GM23338 (cell line): ENCODE measurements around the gene KCNA2.

ENCODE experiments used
- CREB1 ChIP-seq: fragments of 250-450 bp; sonication (Bioruptor Pico); IDR thresholded peaks from 2 replicates; pipeline ENCODE4 v1.5.0; 2020; ENCODE audit warnings: low read depth, mild to moderate bottlenecking, moderate library complexity
- ETS1 ChIP-seq: IDR thresholded peaks from 2 replicates; pipeline ENCODE4 v1.6.1; 2016; ENCODE audit warnings: antibody characterized with exemption
- EZH2 ChIP-seq: fragments of 200-600 bp; sonication (generic); IDR thresholded peaks from one replicate; pipeline ENCODE4 v1.8.0; 2017; ENCODE audit warnings: antibody characterized with exemption, mild to moderate bottlenecking, low read depth; ENCODE audit not compliant: unreplicated experiment
- EZH2phosphoT487 ChIP-seq: fragments of 200-600 bp; sonication (generic); IDR thresholded peaks from one replicate; pipeline ENCODE4 v1.8.1; 2018; ENCODE audit warnings: antibody characterized with exemption; ENCODE audit not compliant: unreplicated experiment
- JUNB ChIP-seq: IDR thresholded peaks from one replicate; pipeline ENCODE4 v1.6.1; 2016; ENCODE audit warnings: antibody characterized with exemption; ENCODE audit not compliant: unreplicated experiment
- NANOG ChIP-seq: IDR thresholded peaks from 2 replicates; pipeline ENCODE4 v1.6.1; 2016; ENCODE audit warnings: antibody characterized with exemption, borderline replicate concordance
- POLR2AphosphoS5 ChIP-seq: IDR thresholded peaks from 2 replicates; pipeline ENCODE4 v1.6.1; 2016; ENCODE audit warnings: antibody characterized with exemption, low read depth
- STAT1 ChIP-seq: IDR thresholded peaks from one replicate; pipeline ENCODE4 v1.6.1; 2016; ENCODE audit warnings: antibody characterized with exemption; ENCODE audit not compliant: unreplicated experiment
- ZNF114 ChIP-seq: fragments of 250-450 bp; sonication (Bioruptor Pico); IDR thresholded peaks from 2 replicates; pipeline ENCODE4 v1.5.0; 2020; ENCODE audit warnings: mild to moderate bottlenecking, moderate library complexity
- ZNF331 ChIP-seq: fragments of 250-450 bp; sonication (Bioruptor Pico); IDR thresholded peaks from 2 replicates; pipeline ENCODE4 v1.5.0; 2020; ENCODE audit warnings: low read depth, mild to moderate bottlenecking, moderate library complexity
- ZNF462 ChIP-seq: fragments of 250-450 bp; sonication (Bioruptor Pico); IDR thresholded peaks from 2 replicates; pipeline ENCODE4 v1.5.0; 2020; ENCODE audit warnings: mild to moderate bottlenecking, moderate library complexity
- TF ChIP-seq, protein P1 (sequence below): IDR thresholded peaks from one replicate; pipeline ENCODE4 v1.6.1; 2018; ENCODE audit warnings: antibody characterized with exemption; ENCODE audit not compliant: unreplicated experiment
- TF ChIP-seq, protein P2 (sequence below), 2 experiments: fragments of 200-600 bp in 1 of 2; sonication (generic) in 1 of 2; conservative IDR thresholded peaks; 2 replicates each; pipeline versions ENCODE4 v1.5.1 to v1.6.1; 2016 to 2017; ENCODE audit warnings: antibody characterized with exemption in 2 of 2, low read depth in 2 of 2, mild to moderate bottlenecking in 2 of 2, moderate library complexity in 1 of 2

DNA sequence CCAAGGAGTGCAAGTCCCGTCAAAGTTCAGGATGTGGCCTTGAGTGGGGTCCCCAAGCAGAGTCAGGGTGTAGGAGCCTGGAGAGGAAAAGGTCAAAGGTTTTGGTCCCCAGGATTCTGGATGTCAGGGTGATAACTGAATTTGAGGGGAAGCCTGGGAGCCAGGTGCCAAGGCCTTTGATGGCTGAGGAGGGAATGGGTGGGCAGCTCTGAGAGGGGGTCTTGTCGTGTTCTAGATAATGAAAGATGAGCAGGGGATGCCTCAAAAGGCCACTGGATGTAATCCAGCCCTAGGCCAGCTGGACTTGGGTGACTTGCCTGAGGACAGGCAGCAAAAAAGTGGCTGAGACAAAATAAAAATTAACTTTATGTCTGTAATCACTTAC lies 27.5 kb upstream of the KCNA2 start:
- TF ChIP-seq, protein P1, sequence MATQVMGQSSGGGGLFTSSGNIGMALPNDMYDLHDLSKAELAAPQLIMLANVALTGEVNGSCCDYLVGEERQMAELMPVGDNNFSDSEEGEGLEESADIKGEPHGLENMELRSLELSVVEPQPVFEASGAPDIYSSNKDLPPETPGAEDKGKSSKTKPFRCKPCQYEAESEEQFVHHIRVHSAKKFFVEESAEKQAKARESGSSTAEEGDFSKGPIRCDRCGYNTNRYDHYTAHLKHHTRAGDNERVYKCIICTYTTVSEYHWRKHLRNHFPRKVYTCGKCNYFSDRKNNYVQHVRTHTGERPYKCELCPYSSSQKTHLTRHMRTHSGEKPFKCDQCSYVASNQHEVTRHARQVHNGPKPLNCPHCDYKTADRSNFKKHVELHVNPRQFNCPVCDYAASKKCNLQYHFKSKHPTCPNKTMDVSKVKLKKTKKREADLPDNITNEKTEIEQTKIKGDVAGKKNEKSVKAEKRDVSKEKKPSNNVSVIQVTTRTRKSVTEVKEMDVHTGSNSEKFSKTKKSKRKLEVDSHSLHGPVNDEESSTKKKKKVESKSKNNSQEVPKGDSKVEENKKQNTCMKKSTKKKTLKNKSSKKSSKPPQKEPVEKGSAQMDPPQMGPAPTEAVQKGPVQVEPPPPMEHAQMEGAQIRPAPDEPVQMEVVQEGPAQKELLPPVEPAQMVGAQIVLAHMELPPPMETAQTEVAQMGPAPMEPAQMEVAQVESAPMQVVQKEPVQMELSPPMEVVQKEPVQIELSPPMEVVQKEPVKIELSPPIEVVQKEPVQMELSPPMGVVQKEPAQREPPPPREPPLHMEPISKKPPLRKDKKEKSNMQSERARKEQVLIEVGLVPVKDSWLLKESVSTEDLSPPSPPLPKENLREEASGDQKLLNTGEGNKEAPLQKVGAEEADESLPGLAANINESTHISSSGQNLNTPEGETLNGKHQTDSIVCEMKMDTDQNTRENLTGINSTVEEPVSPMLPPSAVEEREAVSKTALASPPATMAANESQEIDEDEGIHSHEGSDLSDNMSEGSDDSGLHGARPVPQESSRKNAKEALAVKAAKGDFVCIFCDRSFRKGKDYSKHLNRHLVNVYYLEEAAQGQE, result no peak
- TF ChIP-seq, protein P2, sequence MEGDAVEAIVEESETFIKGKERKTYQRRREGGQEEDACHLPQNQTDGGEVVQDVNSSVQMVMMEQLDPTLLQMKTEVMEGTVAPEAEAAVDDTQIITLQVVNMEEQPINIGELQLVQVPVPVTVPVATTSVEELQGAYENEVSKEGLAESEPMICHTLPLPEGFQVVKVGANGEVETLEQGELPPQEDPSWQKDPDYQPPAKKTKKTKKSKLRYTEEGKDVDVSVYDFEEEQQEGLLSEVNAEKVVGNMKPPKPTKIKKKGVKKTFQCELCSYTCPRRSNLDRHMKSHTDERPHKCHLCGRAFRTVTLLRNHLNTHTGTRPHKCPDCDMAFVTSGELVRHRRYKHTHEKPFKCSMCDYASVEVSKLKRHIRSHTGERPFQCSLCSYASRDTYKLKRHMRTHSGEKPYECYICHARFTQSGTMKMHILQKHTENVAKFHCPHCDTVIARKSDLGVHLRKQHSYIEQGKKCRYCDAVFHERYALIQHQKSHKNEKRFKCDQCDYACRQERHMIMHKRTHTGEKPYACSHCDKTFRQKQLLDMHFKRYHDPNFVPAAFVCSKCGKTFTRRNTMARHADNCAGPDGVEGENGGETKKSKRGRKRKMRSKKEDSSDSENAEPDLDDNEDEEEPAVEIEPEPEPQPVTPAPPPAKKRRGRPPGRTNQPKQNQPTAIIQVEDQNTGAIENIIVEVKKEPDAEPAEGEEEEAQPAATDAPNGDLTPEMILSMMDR (conservative IDR thresholded peaks at IDR 0.05; ENCODE audit: low read depth in 2 of 2), result no peak
- TF ChIP-seq EZH2, result no peak
- no peak for TF ChIP-seq POLR2AphosphoS5
- TF ChIP-seq EZH2phosphoT487, result no peak
- TF ChIP-seq NANOG, result no peak
- TF ChIP-seq ETS1, result no peak
- no peak for TF ChIP-seq CREB1 (CRISPR knock-in tag)
- no peak for TF ChIP-seq JUNB
- no peak for TF ChIP-seq ZNF331
- TF ChIP-seq ZNF114 (CRISPR knock-in tag), result no peak
- TF ChIP-seq ZNF462 (CRISPR knock-in tag), result no peak
- no peak for TF ChIP-seq STAT1
